COLO829 (cell line): Measurements from ENCODE around the gene TOB1.

Experiments used
- DNase-seq: peaks from one replicate; pipeline ENCODE4 v3.0.0; 2012; ENCODE audit warnings: low spot score

TOB1 gene

GRCh38 chr17:50832267-50832863 is 33.8 kb downstream of the TOB1 start:
- DNase-seq: no peak

- no peak for DNase-seq
These were observed 34.7 kb downstream of the TOB1 start for GRCh38 chr17:50831471-50831928.

GRCh38 chr17:50830994-50831393 is 35.2 kb downstream of the TOB1 start:
- DNase-seq: no peak

GRCh38 chr17:50830352-50830751 is 35.8 kb downstream of the TOB1 start:
- no peak for DNase-seq

GRCh38 chr17:50829332-50829731 is 36.8 kb downstream of the TOB1 start:
- no peak for DNase-seq

- DNase-seq: no peak
These were observed 37.5 kb downstream of the TOB1 start for GRCh38 chr17:50828508-50829170.

GRCh38 chr17:50825188-50825587 is 41.0 kb downstream of the TOB1 start:
- DNase-seq: no peak

GRCh38 chr17:50824429-50824828 is 41.7 kb downstream of the TOB1 start:
- DNase-seq: no peak

GRCh38 chr17:50822550-50822949 is 43.6 kb downstream of the TOB1 start:
- DNase-seq: no peak

GRCh38 chr17:50820651-50821050 is 45.5 kb downstream of the TOB1 start:
- DNase-seq: no peak

- DNase-seq: no peak
These were observed 47.1 kb downstream of the TOB1 start for GRCh38 chr17:50818921-50819657.

GRCh38 chr17:50818261-50818660 is 47.9 kb downstream of the TOB1 start:
- no peak for DNase-seq

GRCh38 chr17:50817838-50818237 is 48.3 kb downstream of the TOB1 start:
- DNase-seq: no peak

GRCh38 chr17:50816771-50817751 is 49.1 kb downstream of the TOB1 start:
- peak; percentile 15 for DNase-seq

GRCh38 chr17:50816271-50816670 is 49.9 kb downstream of the TOB1 start:
- DNase-seq: no peak

- DNase-seq: no peak
These were observed 50.8 kb downstream of the TOB1 start for GRCh38 chr17:50815400-50815799.

- no peak for DNase-seq
These were observed 52.6 kb downstream of the TOB1 start for GRCh38 chr17:50813583-50813982.
